ENCODE data around the gene TJP2. TPM values are rescaled to one million over a fixed set of nuclear protein-coding genes. Genes with fewer than 3 reads are reported as not detected.
A peak's percentile ranks its signal among the peaks of the same experiment; 100 is the strongest.

The TJP2 gene
- total RNA-seq, 1 experiment from 2014 or later: 155 TPM

- TF ChIP-seq KAT7 (CRISPR knock-in tag; IDR thresholded peaks at IDR 0.05; ENCODE audit: borderline replicate concordance): no peak
- TF ChIP-seq JUN (CRISPR knock-in tag; IDR thresholded peaks at IDR 0.05): no peak
Measured at GRCh38 chr9:69188975-69189374, 14.9 kb downstream of the TJP2 start (continued).

DNA sequence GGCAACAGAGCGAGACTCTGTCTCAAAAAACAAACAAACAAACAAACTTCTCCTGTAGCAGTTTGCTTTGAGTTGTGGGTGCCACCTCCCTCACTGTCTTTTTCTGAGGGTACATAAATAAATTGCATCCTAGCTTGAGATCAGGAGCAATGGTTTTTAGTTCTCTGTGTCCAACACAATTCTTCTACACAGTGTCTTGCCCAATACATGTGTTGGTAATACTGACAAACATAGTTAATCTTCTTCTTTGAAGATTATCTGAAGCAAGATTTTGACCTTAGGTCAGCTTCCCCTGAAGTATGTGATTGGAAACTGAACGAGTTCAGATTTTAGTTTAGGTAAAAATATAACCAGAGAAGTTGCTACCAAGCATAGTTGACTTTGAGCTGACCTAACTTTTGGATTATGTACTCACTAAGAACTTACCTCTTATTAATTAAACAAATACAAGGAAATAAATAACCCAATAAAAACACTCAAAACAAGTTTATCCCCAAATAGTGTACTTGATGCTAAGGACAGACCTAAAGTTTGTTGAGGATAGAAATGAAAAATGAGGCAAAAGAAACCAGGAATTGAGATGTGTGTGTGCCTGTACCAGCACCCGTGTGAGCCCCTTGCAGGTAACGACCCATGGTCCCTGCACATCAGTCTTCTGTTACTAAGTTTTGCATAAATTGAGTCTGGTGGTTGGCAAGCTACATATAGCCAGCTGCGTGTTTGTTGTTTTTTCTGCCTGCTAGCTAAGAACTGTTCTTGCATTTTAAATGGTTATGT is 16.2 kb downstream of the TJP2 start:
- POLR2A ChIA-PET: no interaction called here
- Mint-ChIP-seq H3K36me3 (no peaks in the 10 kb centered on the region), H3K4me1 (peaks cover 58% of the 10 kb centered on the region), H3K27me3 (ENCODE audit: low read depth) (no peaks in the 10 kb centered on the region), H3K27ac (0 out of 2 replicates have a peak overlapping the region, but pooled peaks have one; percentile 34), H3K4me3 (no peak overlapping the region), H3K9me3 (no peaks in the 10 kb centered on the region)
- ATAC-seq: no peak
- CTCF ChIA-PET: interaction anchor here (0.7 to 2.4 kb wide), 3 partner anchors 15 to 135 kb away, joined by 3 to 10 read pairs (median 3); no protein-coding TSS in a partner anchor
- TF ChIP-seq, protein P1, sequence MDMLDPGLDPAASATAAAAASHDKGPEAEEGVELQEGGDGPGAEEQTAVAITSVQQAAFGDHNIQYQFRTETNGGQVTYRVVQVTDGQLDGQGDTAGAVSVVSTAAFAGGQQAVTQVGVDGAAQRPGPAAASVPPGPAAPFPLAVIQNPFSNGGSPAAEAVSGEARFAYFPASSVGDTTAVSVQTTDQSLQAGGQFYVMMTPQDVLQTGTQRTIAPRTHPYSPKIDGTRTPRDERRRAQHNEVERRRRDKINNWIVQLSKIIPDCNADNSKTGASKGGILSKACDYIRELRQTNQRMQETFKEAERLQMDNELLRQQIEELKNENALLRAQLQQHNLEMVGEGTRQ (CRISPR knock-in tag; IDR thresholded peaks at IDR 0.05): no peak
- TF ChIP-seq GABPB1 (CRISPR knock-in tag; IDR thresholded peaks at IDR 0.05): peak; percentile 70
- no peak for DNase-seq (ENCODE audit: low spot score)

DNA sequence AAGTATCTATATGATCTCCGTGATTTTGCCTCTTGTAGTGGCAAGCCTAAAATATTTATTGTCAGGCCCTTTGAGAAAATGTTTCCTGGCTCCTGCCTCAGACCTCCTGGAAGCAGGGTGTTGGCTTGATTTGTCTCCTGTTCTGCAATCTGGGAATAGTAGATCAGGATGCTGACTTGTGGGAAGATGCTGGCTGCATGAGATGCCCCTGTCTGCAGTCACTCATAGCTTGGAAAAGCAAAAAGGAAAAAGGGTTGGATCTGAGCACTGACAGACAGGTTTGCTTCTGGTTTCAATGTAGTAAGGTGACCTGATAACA is 16.7 kb downstream of the TJP2 start:
- Mint-ChIP-seq H3K36me3 (no peaks in the 10 kb centered on the region), H3K27ac (peak overlapping the region; percentile 58), H3K4me1 (peaks cover 62% of the 10 kb centered on the region), H3K27me3 (ENCODE audit: low read depth) (no peaks in the 10 kb centered on the region), H3K9me3 (no peaks in the 10 kb centered on the region), H3K4me3 (no peak overlapping the region)
- ChIA-PET POLR2A (interaction anchor here (0.6 kb wide), 1 partner anchor 84 kb away, joined by 6 read pairs; no protein-coding TSS in a partner anchor), CTCF (interaction anchor here (0.7 to 2.4 kb wide), 3 partner anchors 15 to 135 kb away, joined by 3 to 10 read pairs (median 3); no protein-coding TSS in a partner anchor)
- no peak for TF ChIP-seq ZNF396 (CRISPR knock-in tag; IDR thresholded peaks at IDR 0.05; ENCODE audit: borderline replicate concordance)
- TF ChIP-seq, protein P2, sequence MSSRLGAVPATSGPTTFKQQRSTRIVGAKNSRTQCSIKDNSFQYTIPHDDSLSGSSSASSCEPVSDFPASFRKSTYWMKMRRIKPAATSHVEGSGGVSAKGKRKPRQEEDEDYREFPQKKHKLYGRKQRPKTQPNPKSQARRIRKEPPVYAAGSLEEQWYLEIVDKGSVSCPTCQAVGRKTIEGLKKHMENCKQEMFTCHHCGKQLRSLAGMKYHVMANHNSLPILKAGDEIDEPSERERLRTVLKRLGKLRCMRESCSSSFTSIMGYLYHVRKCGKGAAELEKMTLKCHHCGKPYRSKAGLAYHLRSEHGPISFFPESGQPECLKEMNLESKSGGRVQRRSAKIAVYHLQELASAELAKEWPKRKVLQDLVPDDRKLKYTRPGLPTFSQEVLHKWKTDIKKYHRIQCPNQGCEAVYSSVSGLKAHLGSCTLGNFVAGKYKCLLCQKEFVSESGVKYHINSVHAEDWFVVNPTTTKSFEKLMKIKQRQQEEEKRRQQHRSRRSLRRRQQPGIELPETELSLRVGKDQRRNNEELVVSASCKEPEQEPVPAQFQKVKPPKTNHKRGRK (CRISPR knock-in tag; IDR thresholded peaks at IDR 0.05; ENCODE audit: borderline replicate concordance): no peak
- no peak for TF ChIP-seq CREM (CRISPR knock-in tag; IDR thresholded peaks at IDR 0.05)
- no peak for TF ChIP-seq ZNF416 (CRISPR knock-in tag; IDR thresholded peaks at IDR 0.05)
- no peak for TF ChIP-seq GABPB1 (CRISPR knock-in tag; IDR thresholded peaks at IDR 0.05)
- TF ChIP-seq OVOL2 (CRISPR knock-in tag; IDR thresholded peaks at IDR 0.05; ENCODE audit: borderline replicate concordance): no peak
- TF ChIP-seq KAT7 (CRISPR knock-in tag; IDR thresholded peaks at IDR 0.05; ENCODE audit: borderline replicate concordance): no peak
- no peak for TF ChIP-seq EMX1 (CRISPR knock-in tag; IDR thresholded peaks at IDR 0.05)
- TF ChIP-seq ATF1 (CRISPR knock-in tag; IDR thresholded peaks at IDR 0.05): no peak
- TF ChIP-seq ZNF263 (CRISPR knock-in tag; IDR thresholded peaks at IDR 0.05; ENCODE audit: low read depth): no peak
- no peak for TF ChIP-seq SMAD3 (CRISPR knock-in tag; IDR thresholded peaks at IDR 0.05; ENCODE audit: borderline replicate concordance)
- no peak for TF ChIP-seq PREB (CRISPR knock-in tag; IDR thresholded peaks at IDR 0.05; ENCODE audit: borderline replicate concordance)
- no peak for TF ChIP-seq MXD4 (CRISPR knock-in tag; IDR thresholded peaks at IDR 0.05; ENCODE audit: borderline replicate concordance)
- no peak for TF ChIP-seq ZNF317 (CRISPR knock-in tag; IDR thresholded peaks at IDR 0.05; ENCODE audit: borderline replicate concordance, low read depth)
- no peak for TF ChIP-seq NFE2L1 (CRISPR knock-in tag; IDR thresholded peaks at IDR 0.05)
- TF ChIP-seq ZNF138 (CRISPR knock-in tag; conservative IDR thresholded peaks at IDR 0.05): no peak
- TF ChIP-seq SOX15 (CRISPR knock-in tag; IDR thresholded peaks at IDR 0.05): no peak
- TF ChIP-seq, protein P3, sequence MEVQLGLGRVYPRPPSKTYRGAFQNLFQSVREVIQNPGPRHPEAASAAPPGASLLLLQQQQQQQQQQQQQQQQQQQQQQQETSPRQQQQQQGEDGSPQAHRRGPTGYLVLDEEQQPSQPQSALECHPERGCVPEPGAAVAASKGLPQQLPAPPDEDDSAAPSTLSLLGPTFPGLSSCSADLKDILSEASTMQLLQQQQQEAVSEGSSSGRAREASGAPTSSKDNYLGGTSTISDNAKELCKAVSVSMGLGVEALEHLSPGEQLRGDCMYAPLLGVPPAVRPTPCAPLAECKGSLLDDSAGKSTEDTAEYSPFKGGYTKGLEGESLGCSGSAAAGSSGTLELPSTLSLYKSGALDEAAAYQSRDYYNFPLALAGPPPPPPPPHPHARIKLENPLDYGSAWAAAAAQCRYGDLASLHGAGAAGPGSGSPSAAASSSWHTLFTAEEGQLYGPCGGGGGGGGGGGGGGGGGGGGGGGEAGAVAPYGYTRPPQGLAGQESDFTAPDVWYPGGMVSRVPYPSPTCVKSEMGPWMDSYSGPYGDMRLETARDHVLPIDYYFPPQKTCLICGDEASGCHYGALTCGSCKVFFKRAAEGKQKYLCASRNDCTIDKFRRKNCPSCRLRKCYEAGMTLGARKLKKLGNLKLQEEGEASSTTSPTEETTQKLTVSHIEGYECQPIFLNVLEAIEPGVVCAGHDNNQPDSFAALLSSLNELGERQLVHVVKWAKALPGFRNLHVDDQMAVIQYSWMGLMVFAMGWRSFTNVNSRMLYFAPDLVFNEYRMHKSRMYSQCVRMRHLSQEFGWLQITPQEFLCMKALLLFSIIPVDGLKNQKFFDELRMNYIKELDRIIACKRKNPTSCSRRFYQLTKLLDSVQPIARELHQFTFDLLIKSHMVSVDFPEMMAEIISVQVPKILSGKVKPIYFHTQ (CRISPR knock-in tag; IDR thresholded peaks at IDR 0.05): no peak
- TF ChIP-seq NR2C2 (CRISPR knock-in tag; IDR thresholded peaks at IDR 0.05): no peak
- DNase-seq (ENCODE audit: low spot score) (no peak), ATAC-seq (no peak)
